Peyer's patch (tissue), 4 donors: Measurements from ENCODE around the gene C8A.

ENCODE experiments used
- POLR2A ChIP-seq, 2 donors: fragments of 450-650 bp; IDR thresholded peaks; one replicate each; pipeline ENCODE4 v1.5.1; 2017; ENCODE audit warnings: antibody characterized with exemption in 2 of 2, mild to moderate bottlenecking in 2 of 2, moderate library complexity in 2 of 2
- TF ChIP-seq, protein P1 (sequence below), 6 experiments: fragments of 450-650 bp in 4 of 6; fragments of 200-600 bp in 2 of 6; sonication (generic) in 1 of 6; IDR thresholded peaks; one replicate each; pipeline ENCODE4 v1.5.1; 2017 to 2019; ENCODE audit warnings: antibody characterized with exemption in 6 of 6, mild to moderate bottlenecking in 3 of 6, moderate library complexity in 1 of 6

DNA sequence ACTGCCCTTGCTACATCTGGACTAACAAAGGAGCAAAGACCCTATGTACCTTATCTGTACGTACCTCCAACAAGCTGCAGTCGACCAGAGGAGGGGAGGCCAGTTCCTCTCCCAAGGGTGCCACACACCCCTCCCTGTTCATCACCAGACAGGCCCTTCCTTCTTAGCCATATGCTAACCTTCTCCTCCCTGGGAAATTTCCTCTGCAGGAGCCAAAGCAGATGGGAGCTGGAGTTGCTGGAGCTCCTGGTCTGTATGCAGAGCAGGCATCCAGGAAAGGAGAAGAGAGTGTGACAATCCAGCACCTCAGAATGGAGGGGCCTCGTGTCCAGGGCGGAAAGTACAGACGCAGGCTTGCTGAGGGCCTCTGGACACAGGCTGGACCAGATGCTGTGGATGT, 62.8 kb downstream of the C8A start:
- TF ChIP-seq, protein P1, sequence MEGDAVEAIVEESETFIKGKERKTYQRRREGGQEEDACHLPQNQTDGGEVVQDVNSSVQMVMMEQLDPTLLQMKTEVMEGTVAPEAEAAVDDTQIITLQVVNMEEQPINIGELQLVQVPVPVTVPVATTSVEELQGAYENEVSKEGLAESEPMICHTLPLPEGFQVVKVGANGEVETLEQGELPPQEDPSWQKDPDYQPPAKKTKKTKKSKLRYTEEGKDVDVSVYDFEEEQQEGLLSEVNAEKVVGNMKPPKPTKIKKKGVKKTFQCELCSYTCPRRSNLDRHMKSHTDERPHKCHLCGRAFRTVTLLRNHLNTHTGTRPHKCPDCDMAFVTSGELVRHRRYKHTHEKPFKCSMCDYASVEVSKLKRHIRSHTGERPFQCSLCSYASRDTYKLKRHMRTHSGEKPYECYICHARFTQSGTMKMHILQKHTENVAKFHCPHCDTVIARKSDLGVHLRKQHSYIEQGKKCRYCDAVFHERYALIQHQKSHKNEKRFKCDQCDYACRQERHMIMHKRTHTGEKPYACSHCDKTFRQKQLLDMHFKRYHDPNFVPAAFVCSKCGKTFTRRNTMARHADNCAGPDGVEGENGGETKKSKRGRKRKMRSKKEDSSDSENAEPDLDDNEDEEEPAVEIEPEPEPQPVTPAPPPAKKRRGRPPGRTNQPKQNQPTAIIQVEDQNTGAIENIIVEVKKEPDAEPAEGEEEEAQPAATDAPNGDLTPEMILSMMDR (IDR thresholded peaks at IDR 0.05), result no peak
- TF ChIP-seq POLR2A (IDR thresholded peaks at IDR 0.05), result no peak
